ENCODE measurements around the gene C9.

DNA sequence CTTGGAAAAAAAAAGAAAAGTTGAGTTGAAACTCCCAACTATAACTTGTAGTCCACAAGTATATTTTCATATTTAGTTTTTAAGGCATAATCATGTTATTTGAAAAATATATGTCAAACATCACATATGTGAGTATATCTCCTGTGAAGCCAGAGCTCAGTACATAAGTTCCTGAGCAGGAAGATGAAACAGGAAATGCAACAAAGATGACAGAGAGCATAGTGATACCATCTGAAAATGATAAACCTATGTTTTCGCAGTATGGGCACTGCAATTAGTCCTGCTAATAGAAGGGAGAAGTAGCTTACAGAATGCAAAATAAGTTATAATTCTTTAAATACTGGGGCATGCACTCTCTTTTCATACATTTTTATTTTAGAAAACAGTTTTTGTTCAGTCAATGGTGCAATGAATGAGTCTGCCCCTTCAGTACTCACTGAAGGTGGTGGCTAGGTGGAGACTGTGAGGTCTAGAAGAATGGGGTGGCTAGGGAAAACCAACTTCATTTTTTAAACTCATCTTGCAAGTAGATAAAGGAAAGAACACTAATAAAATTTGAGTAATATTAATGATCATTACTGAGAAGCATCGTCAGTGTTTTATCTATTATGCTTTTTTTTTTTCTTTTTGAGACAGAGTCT, 90.9 kb downstream of the C9 start:
- no peak for TF ChIP-seq POLR2A (IDR thresholded peaks at IDR 0.05)
- TF ChIP-seq, protein P1, sequence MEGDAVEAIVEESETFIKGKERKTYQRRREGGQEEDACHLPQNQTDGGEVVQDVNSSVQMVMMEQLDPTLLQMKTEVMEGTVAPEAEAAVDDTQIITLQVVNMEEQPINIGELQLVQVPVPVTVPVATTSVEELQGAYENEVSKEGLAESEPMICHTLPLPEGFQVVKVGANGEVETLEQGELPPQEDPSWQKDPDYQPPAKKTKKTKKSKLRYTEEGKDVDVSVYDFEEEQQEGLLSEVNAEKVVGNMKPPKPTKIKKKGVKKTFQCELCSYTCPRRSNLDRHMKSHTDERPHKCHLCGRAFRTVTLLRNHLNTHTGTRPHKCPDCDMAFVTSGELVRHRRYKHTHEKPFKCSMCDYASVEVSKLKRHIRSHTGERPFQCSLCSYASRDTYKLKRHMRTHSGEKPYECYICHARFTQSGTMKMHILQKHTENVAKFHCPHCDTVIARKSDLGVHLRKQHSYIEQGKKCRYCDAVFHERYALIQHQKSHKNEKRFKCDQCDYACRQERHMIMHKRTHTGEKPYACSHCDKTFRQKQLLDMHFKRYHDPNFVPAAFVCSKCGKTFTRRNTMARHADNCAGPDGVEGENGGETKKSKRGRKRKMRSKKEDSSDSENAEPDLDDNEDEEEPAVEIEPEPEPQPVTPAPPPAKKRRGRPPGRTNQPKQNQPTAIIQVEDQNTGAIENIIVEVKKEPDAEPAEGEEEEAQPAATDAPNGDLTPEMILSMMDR (IDR thresholded peaks at IDR 0.05): no peak
